HTERT RPE-1 (cell line): ENCODE results near the gene RBX1.

Source experiments
- in situ Hi-C: fragments of 300-500 bp; cut with MboI; formaldehyde crosslinking; loops from 4 replicates; pipeline ENCODE4 v1.14.3; 2020; ENCODE audit warnings: low sequenced_read_pairs

The RBX1 gene

DNA sequence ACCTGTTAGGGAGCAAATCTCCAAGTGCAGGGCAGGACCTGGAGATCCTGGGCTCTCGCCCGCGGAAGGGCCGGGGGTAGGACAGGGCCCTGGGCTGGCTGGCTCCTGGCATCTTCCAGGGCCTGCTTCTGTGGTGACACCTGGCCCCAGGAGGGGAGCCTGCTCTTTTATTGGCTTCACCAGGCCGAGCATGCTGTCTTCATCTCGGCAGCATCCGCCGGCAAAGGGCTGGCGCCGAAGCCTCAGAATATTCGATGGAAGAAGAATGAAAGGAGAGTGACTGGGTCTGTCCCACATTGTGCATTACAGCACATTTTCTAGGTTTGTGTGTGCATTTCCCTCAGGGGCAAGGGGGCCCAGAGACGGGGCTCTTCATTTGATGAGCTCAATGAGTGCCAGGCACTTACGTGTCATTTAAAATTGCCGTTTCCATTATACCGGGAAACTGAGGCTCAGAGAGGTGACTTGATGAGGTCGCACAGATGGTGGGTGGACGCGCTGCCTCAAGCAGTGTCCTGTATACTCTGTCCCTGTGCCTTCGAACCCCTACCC lies 70.0 kb downstream of the RBX1 start:
- in situ Hi-C loops: no loop called here

DNA sequence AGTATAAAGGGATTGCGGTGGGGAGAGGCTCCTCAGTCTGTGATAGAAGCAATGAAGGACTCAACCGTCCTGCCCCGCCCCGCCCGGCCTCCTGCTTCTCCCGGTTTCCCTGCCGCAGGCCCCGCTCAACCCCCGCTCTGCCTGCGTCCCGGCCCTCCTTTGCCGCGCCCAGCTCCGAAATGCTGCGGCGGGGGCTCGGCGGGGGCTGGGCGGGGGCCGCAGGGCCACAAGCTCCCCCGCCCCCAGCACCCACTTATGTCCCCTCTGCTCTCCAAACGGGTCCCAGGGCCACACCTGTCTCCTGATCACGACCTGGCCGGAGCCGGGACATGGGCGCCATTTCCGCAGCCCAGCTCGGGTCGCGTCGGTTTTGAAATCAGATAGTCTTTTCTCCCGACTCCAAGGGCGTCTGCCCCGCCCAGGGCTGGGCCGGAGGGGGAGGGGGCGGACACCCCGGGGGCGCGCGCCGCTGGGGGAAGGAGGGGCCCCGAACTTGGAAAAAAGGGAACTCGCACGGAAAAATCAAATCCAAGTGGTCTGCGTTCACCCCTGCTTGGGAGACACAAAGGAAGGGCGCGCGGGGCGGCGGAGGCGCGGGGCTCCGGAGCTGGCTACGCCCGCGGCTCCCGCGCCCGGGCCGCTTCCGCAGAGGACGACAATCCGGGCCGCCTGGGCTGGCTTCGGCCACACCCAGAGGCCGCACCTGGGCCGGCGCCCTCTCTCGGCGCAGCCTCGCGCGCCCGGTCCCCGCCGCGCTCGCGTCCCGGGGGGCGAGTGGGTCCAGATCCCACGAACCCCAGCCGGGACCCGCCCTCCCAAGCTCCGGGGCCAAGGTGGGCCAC lies 70.7 kb downstream of the RBX1 start:
- in situ Hi-C loops: no loop called here

- in situ Hi-C loops: no loop called here
Observed at GRCh38 chr22:41022470-41023298, 71.5 kb downstream of the RBX1 start.
